HG03439 (cell line): ENCODE measurements around the gene LHB.
"Not testable (repeated sequence)": the region's sequence is repeated elsewhere in the genome, so short reads cannot be mapped to it uniquely, and the experiment has no call there.

Experiments
- ATAC-seq: cut with Tn5 transposase; IDR thresholded peaks from one replicate; pipeline ENCODE4 v1.9.1; 2021; ENCODE audit warnings: mild to moderate bottlenecking, moderate library complexity; ENCODE audit not compliant: unreplicated experiment

The LHB gene

DNA sequence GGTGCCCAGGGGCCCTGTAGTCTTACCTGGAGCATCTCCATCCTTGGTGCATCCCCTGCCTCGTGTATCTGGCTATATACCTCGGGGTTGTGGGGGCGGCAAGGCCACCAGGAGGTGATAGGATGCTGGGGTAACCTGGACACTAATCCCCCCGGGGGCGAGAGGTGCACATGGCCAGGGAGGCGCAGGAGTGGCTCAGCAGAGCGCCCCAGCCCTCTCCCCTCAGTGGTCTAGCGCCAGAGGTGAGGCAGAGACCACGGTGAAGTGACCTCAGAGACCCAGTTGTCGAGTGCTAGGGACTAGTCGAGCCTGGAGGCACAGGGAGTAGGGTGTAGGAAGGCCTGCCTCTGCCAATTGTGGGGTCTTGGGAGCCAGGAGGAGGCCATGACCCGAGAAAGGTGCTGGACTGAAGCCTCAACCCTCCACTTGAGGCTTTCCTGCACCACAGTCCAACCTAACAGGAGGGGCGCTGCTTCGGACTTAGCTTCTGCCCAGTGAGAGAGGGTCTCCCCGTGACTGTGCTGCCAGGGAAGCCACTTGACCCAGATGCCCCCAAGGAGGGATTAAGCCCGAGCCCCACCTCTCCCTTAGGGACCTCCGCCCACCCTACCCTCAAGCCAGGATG lies at the start of gene LHB:
TSS of gene LHB (minus strand) at position 51 of the 625 bp plus-strand sequence. CDS start at position 41, 10 bp downstream.
- no peak for ATAC-seq

- ATAC-seq = no peak
These were observed 49.1 kb upstream of the LHB start for GRCh38 chr19:49065905-49066512.

- ATAC-seq = no peak
These were observed 48.1 kb upstream of the LHB start, which contains the start of gene NTF4 for GRCh38 chr19:49064768-49065611. Gene NTF4 (minus strand): TSS chr19:49064818. CDS start chr19:49061997, 2,821 bp downstream.

GRCh38 chr19:49064029-49064629 lies 47.2 kb upstream of the LHB start:
- no peak for ATAC-seq

- no peak for ATAC-seq
These were observed 44.6 kb upstream of the LHB start for GRCh38 chr19:49061445-49061844.

- ATAC-seq = no peak
These were observed 44.1 kb upstream of the LHB start for GRCh38 chr19:49061000-49061399.

DNA sequence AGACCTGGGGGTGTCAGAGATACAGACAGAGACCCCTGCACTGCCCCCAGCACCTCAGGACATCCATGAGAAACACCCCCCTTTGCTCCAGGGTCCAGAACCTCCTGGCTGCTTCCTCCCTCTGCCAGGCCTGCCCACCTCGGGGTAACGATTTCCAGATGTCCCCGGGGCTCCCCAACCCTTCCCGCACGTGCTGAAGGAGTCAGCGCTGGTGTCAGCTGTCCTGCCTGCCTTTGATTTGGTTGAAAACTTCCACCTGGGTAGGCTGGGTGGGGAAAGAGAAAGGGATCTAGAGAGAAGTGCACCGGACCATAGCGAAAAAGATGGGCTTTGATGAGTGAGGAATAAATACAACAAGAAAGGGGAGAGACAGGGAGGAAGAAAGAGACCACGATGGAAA lies 42.2 kb upstream of the LHB start:
- no peak for ATAC-seq

DNA sequence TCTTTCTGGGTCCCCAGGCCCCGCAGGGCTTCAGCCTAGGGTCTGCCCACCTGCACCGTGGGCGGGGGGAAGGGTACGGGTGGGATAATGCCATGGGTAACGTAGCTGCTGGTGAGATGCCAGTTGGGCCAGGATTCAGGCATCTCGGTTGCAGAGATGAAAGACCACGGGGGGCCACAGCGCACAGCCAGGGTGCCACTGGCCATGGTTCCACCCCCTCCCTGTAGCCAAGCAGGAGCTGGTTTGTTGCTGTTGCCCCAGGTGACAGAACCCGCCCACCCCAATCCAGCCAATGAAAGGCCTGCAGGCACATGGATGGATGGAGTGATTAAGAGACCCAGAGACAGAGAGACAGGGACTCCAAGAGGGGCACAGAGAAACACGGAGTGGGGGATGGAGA lies 41.7 kb upstream of the LHB start:
- ATAC-seq = no peak

DNA sequence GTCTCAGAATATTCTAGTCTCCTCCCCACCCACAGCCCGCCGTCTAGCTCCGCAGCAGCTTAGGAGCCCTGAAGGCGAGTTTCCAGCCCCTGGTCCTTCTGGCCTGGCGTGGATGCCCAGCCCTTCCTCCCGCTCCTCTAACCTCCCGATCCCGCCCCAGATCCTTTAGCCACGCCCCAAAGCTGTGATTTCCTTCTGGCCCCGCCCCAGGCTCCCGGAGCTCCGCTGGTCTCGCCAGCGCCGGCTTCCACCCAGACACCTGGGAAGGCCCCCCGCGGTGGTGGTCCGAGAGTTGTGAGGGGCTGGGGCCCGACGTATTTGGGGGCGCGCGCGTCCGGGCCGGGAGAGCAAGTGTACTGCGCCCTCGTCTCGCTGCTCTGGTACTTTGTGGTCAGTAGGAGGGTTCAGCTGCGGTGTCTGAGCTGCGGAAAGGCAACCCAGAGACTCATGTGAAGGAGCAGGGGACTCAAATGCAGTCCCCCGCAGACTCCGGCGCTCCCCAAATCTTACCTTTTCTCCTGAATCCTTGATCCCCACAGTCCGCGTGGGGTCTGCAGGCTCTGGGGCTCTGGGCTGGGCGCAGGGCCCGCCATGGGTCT lies 40.8 kb upstream of the LHB start, which contains the start of gene CGB7:
TSS of gene CGB7 (minus strand) at position 114 of the 599 bp plus-strand sequence. CDS start 2,374 bp downstream, outside the sequence.
- ATAC-seq = no peak

GRCh38 chr19:49056902-49057596 lies 40.2 kb upstream of the LHB start:
- not testable (repeated sequence) for ATAC-seq

DNA sequence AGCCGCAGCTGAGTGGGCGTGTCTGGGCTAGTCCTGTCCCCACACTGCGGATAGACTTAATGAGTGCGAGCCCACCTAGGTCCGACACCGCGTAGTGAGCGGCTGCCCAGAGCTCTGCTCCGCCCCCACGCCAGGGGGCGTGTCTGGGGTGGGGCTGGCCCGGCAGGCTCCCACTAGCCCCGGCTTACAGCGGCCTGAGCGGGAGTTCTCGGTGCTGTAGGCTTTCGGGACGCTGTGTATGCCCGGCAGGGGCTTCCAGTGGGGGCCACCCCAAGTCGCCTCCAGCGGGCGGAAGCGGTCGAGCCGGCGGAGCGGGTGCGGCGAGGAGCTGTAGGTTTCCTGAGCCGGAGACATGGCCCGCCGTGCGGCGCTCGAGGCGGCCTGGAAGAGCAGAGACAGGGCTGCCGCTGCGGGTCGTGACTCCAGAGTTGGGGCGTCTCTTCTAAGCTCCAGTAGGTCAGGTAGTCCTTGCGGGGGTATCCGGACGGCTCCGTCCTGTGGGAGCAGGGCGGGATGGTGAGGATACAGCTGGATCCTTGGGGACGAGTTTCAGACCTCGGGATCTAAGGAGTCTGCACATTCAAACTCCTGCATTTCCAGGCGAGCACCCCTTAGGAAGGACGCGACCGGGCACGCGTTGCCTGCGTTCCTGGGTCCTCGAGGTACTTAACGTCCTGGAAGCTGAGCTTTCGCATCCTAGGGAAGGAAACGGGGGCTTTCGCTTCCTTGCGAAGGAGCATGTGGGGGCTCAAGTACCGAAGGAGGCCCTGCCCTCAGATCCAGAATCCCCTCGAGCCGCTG lies 39.4 kb upstream of the LHB start:
- ATAC-seq = no peak

GRCh38 chr19:49050376-49051033 lies 33.6 kb upstream of the LHB start:
- ATAC-seq = not testable (repeated sequence)

DNA sequence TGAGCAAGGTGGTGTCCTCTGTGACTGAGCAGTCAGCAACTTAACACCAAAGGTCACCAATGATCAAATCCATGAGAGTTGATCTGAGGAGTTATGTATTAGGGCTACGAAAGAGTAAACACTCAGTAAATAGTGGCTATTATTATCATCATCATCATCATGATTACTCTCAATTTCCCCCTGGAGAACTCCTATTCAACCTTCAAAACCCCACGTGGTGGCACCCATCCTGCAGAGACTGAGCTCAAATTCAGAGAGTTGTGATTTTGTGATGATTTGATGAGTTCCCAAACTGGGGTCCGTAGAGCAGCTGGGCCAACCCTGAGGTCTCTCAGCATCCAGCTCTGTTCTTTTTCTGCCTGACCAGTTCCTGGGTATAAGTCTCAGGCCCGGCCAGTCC lies 32.9 kb upstream of the LHB start:
- ATAC-seq = not testable (repeated sequence)

DNA sequence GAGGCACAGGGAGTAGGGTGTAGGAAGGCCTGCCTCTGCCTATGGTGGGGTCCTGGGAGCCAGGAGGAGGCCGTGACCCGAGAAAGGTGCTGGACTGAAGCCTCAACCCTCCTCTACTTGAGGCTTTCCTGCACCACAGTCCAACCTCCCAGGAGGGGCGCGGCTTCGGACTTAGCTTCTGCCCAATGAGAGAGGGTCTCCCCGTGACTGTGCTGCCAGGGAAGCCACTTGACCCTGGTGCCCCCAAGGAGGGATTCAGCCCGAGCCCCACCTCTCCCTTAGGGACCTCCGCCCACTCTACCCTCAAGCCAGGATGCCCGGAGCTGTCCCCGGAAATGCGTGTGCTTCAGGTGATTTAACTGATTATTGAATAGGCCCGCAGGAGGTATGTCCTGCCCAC lies 32.1 kb upstream of the LHB start, which contains the start of gene CGB8:
TSS of gene CGB8 (minus strand) at position 101 of the 400 bp plus-strand sequence. CDS start 372 bp downstream, outside the sequence.
- ATAC-seq = not testable (repeated sequence)

- ATAC-seq = not testable (repeated sequence)
These were observed 26.7 kb upstream of the LHB start, which contains the start of gene CGB5 for GRCh38 chr19:49043548-49043947. Gene CGB5 (plus strand): TSS chr19:49043848. CDS start chr19:49044210, 362 bp downstream.

- ATAC-seq = not testable (repeated sequence)
These were observed 25.8 kb upstream of the LHB start for GRCh38 chr19:49042666-49043065.

- ATAC-seq = no peak
These were observed 25.3 kb upstream of the LHB start for GRCh38 chr19:49042177-49042576.

- ATAC-seq = not testable (repeated sequence)
These were observed 22.8 kb upstream of the LHB start for GRCh38 chr19:49039736-49040135.
